ENCODE results near the gene CCNT1.

- TF ChIP-seq POLR2A (IDR thresholded peaks at IDR 0.05) (no peak), CTCF (IDR thresholded peaks at IDR 0.05) (no peak), EP300 (IDR thresholded peaks at IDR 0.05) (no peak)
These were observed 19.9 kb upstream of the CCNT1 start for GRCh38 chr12:48736456-48736855.
